ENCODE data around the gene ATP11A.

Gene ATP11A

GRCh38 chr13:112825071-112825470 is 135.2 kb downstream of the ATP11A start:
- ATAC-seq (ENCODE audit: low read depth) = no peak
- H3K4me1 ChIP-seq (ENCODE audit: insufficient read depth, poor library complexity, severe bottlenecking) = no peaks in the 10 kb centered on the region
- TF ChIP-seq, protein P1, sequence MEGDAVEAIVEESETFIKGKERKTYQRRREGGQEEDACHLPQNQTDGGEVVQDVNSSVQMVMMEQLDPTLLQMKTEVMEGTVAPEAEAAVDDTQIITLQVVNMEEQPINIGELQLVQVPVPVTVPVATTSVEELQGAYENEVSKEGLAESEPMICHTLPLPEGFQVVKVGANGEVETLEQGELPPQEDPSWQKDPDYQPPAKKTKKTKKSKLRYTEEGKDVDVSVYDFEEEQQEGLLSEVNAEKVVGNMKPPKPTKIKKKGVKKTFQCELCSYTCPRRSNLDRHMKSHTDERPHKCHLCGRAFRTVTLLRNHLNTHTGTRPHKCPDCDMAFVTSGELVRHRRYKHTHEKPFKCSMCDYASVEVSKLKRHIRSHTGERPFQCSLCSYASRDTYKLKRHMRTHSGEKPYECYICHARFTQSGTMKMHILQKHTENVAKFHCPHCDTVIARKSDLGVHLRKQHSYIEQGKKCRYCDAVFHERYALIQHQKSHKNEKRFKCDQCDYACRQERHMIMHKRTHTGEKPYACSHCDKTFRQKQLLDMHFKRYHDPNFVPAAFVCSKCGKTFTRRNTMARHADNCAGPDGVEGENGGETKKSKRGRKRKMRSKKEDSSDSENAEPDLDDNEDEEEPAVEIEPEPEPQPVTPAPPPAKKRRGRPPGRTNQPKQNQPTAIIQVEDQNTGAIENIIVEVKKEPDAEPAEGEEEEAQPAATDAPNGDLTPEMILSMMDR (IDR thresholded peaks at IDR 0.05; ENCODE audit: poor library complexity, severe bottlenecking) = no peak
- H3K9me3 ChIP-seq (ENCODE audit: severe bottlenecking) = no peaks in the 10 kb centered on the region
- H3K27ac ChIP-seq (ENCODE audit: poor library complexity, severe bottlenecking) = no peak overlapping the region
- no peaks in the 10 kb centered on the region for H3K27me3 ChIP-seq (ENCODE audit: insufficient read depth, poor library complexity, severe bottlenecking)
- no peak for DNase-seq (ENCODE audit: low spot score)
- H3K36me3 ChIP-seq (ENCODE audit: low read depth) = peaks cover 19% of the 10 kb centered on the region; the same call in 1 of the 2 replicates
- no peak overlapping the region for H3K4me3 ChIP-seq (ENCODE audit: severe bottlenecking)

GRCh38 chr13:112825875-112826274 is 136.0 kb downstream of the ATP11A start:
- no peaks in the 10 kb centered on the region for H3K9me3 ChIP-seq (ENCODE audit: severe bottlenecking)
- no peaks in the 10 kb centered on the region for H3K27me3 ChIP-seq (ENCODE audit: insufficient read depth, poor library complexity, severe bottlenecking)
- ATAC-seq (ENCODE audit: low read depth) (no peak), DNase-seq (ENCODE audit: low spot score) (no peak)
- no peaks in the 10 kb centered on the region for H3K4me1 ChIP-seq (ENCODE audit: insufficient read depth, poor library complexity, severe bottlenecking)
- no peak overlapping the region for H3K4me3 ChIP-seq (ENCODE audit: severe bottlenecking)
- H3K36me3 ChIP-seq (ENCODE audit: low read depth) = peaks cover 16% of the 10 kb centered on the region; the same call in 1 of the 2 replicates
- TF ChIP-seq, protein P1 (IDR thresholded peaks at IDR 0.05; ENCODE audit: poor library complexity, severe bottlenecking) = no peak
- H3K27ac ChIP-seq (ENCODE audit: poor library complexity, severe bottlenecking) = no peak overlapping the region

GRCh38 chr13:112826565-112826964 is 136.7 kb downstream of the ATP11A start:
- no peak for DNase-seq (ENCODE audit: low spot score)
- TF ChIP-seq, protein P1 (IDR thresholded peaks at IDR 0.05; ENCODE audit: poor library complexity, severe bottlenecking) = no peak
- H3K4me3 ChIP-seq (ENCODE audit: severe bottlenecking) = no peak overlapping the region
- peaks cover 15% of the 10 kb centered on the region; the same call in 1 of the 2 replicates for H3K36me3 ChIP-seq (ENCODE audit: low read depth)
- H3K9me3 ChIP-seq (ENCODE audit: severe bottlenecking) = no peaks in the 10 kb centered on the region
- H3K4me1 ChIP-seq (ENCODE audit: insufficient read depth, poor library complexity, severe bottlenecking) = no peaks in the 10 kb centered on the region
- no peaks in the 10 kb centered on the region for H3K27me3 ChIP-seq (ENCODE audit: insufficient read depth, poor library complexity, severe bottlenecking)
- no peak for ATAC-seq (ENCODE audit: low read depth)
- no peak overlapping the region for H3K27ac ChIP-seq (ENCODE audit: poor library complexity, severe bottlenecking)

GRCh38 chr13:112828082-112828699 is 138.4 kb downstream of the ATP11A start:
- no peaks in the 10 kb centered on the region for H3K9me3 ChIP-seq (ENCODE audit: severe bottlenecking)
- DNase-seq (ENCODE audit: low spot score) (no peak), ATAC-seq (ENCODE audit: low read depth) (no peak)
- H3K27ac ChIP-seq (ENCODE audit: poor library complexity, severe bottlenecking) = no peak overlapping the region
- no peaks in the 10 kb centered on the region for H3K4me1 ChIP-seq (ENCODE audit: insufficient read depth, poor library complexity, severe bottlenecking)
- no peak overlapping the region for H3K4me3 ChIP-seq (ENCODE audit: severe bottlenecking)
- H3K36me3 ChIP-seq (ENCODE audit: low read depth) = peaks cover 20% of the 10 kb centered on the region; the same call in 1 of the 2 replicates
- H3K27me3 ChIP-seq (ENCODE audit: insufficient read depth, poor library complexity, severe bottlenecking) = no peaks in the 10 kb centered on the region
- TF ChIP-seq, protein P1 (IDR thresholded peaks at IDR 0.05; ENCODE audit: poor library complexity, severe bottlenecking) = no peak

DNA sequence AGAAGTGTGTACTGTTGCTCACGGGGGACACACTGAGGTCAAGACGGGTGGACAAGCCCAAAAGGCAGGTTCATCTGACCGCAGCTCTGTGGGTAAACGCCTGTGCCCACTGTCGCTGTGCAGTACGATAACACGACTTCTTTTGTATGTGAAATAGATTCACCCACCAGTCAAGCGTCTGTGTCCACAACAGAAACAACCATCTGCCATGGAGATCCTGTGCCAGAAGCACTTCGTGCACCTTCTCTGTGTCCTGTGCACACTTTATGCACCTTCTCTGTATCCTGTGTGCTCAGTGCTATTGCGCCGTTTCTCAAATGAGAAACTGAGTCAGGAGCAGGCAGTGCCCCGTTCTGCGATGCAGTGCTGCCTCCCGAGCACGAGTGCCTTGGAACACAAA is 138.9 kb downstream of the ATP11A start:
- Histone ChIP-seq H3K4me3 (ENCODE audit: severe bottlenecking) (no peak overlapping the region), H3K4me1 (ENCODE audit: insufficient read depth, poor library complexity, severe bottlenecking) (no peaks in the 10 kb centered on the region), H3K36me3 (ENCODE audit: low read depth) (peaks cover 16% of the 10 kb centered on the region), H3K27me3 (ENCODE audit: insufficient read depth, poor library complexity, severe bottlenecking) (no peaks in the 10 kb centered on the region), H3K27ac (ENCODE audit: poor library complexity, severe bottlenecking) (no peak overlapping the region), H3K9me3 (ENCODE audit: severe bottlenecking) (no peaks in the 10 kb centered on the region)
- no peak for ATAC-seq (ENCODE audit: low read depth)
- TF ChIP-seq, protein P1 (IDR thresholded peaks at IDR 0.05; ENCODE audit: poor library complexity, severe bottlenecking) = no peak
- no peak for DNase-seq (ENCODE audit: low spot score)

All from RWPE2 (cell line).